Measurements from ENCODE around the gene TDP1. TPM values are rescaled to one million over a fixed set of nuclear protein-coding genes. Genes with fewer than 3 reads are reported as not detected.

Gene TDP1
- total and polyA plus RNA-seq, 2 of the 13 experiments (the other 11 are each of a cell fraction or from before 2014, with no cell fraction given) = 16.4 to 31.2 TPM

- TF ChIP-seq ZNF530 (CRISPR knock-in tag; IDR thresholded peaks at IDR 0.05; ENCODE audit: low read depth) (no peak), THAP8 (CRISPR knock-in tag; IDR thresholded peaks at IDR 0.05; ENCODE audit: borderline replicate concordance) (no peak), ZNF143 (CRISPR knock-in tag; IDR thresholded peaks at IDR 0.05) (no peak), JUN (CRISPR knock-in tag; IDR thresholded peaks at IDR 0.05) (0 out of 2 replicates have a peak, but pooled peaks have one; percentile 34), ATRX (CRISPR knock-in tag; IDR thresholded peaks at IDR 0.05; ENCODE audit: borderline replicate concordance) (no peak), TBX3 (IDR thresholded peaks at IDR 0.05; ENCODE audit: borderline replicate concordance) (0 out of 2 replicates have a peak, but pooled peaks have one; percentile 35), XBP1 (CRISPR knock-in tag; IDR thresholded peaks at IDR 0.05) (no peak), ZNF816 (CRISPR knock-in tag; IDR thresholded peaks at IDR 0.05; ENCODE audit: borderline replicate concordance) (no peak; the same call in 1 of the 2 replicates), RXRB (CRISPR knock-in tag; IDR thresholded peaks at IDR 0.05; ENCODE audit: borderline replicate concordance) (peak; percentile 10; the same call in 1 of the 2 replicates), ZNF275 (CRISPR knock-in tag; IDR thresholded peaks at IDR 0.05; ENCODE audit: borderline replicate concordance) (no peak), ZNF10 (CRISPR knock-in tag; IDR thresholded peaks at IDR 0.05; ENCODE audit: borderline replicate concordance, low read depth) (no peak), ZFP90 (CRISPR knock-in tag; IDR thresholded peaks at IDR 0.05; ENCODE audit: borderline replicate concordance) (no peak), SMAD9 (CRISPR knock-in tag; IDR thresholded peaks at IDR 0.05) (no peak), THAP9 (CRISPR knock-in tag; IDR thresholded peaks at IDR 0.05; ENCODE audit: borderline replicate concordance) (no peak), ELF3 (CRISPR knock-in tag; IDR thresholded peaks at IDR 0.05) (no peak; the same call in 1 of the 2 replicates), ZUFSP (CRISPR knock-in tag; IDR thresholded peaks at IDR 0.05; ENCODE audit: borderline replicate concordance) (no peak), ZNF691 (CRISPR knock-in tag; IDR thresholded peaks at IDR 0.05; ENCODE audit: borderline replicate concordance, low read depth) (no peak), NR2F6 (IDR thresholded peaks at IDR 0.05) (peak; percentile 26), NR2F6 (CRISPR knock-in tag; IDR thresholded peaks at IDR 0.05) (peak; percentile 31; the same call in 1 of the 2 replicates), ZNF354B (CRISPR knock-in tag; IDR thresholded peaks at IDR 0.05) (no peak), POLR2AphosphoS2 (IDR thresholded peaks at IDR 0.05; ENCODE audit: low read depth, low read length) (no peak)
Observed at GRCh38 chr14:89911010-89911919, 44.5 kb upstream of the TDP1 start (continued).

Data from HepG2 (cell line).